ENCODE data around the gene TPD52L2. TPM values are rescaled to one million over a fixed set of nuclear protein-coding genes. Genes with fewer than 3 reads are reported as not detected.

The TPD52L2 gene
- polyA plus RNA-seq, 3 donors: 137 to 167 (median 144) TPM

DNA sequence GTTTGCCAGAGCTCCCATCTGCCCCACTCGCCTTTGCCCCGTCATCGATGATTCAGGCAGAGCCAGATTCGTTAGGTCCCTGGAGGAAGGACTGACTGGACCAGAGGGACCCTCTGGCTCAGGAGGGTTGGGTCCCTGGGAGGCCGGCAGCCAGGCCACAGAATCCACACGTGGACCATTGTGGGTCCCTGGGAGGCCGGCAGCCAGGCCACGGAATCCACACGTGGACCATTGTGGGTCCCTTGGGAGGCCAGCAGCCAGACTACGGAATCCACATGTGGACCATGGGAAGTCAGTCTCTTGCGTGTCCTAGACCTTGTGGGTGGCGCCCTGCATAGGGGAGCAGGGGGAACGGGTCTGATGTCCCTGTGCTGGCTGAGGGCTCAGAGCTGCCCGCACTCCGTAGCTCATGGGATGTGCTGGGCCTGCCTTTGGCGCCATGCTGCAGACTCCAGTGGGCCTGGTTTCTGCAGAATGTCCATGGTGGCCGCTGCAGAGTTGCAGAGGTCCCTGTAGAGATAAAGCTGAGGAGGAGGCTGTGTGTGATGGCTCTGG is 67.6 kb downstream of the TPD52L2 start:
- Mint-ChIP-seq H3K36me3 (peaks cover 70 to 98% of the 10 kb centered on the region in 2 donors), H3K27me3 (ENCODE audit: low read depth in 3 of 3) (peaks cover 0 to 3% (median 0%) of the 10 kb centered on the region in 3 donors), H3K27ac (peak overlapping the region in 3 of 7 donors; percentile 19 to 43 (median 33)), H3K4me3 (no peak overlapping the region), H3K4me1 (peaks cover 9% of the 10 kb centered on the region), H3K9me3 (peaks cover 0 to 3% (median 0%) of the 10 kb centered on the region in 7 donors)
- Histone ChIP-seq H3K4me2 (replicated peaks; ENCODE audit: extremely low read depth, low read length, poor library complexity, severe bottlenecking) (no peak overlapping the region), H3K27ac (ENCODE audit: low read depth in 1 of 2, low read length in 2 of 2) (no peak overlapping the region), H3K9me3 (replicated peaks in 1 of 2; ENCODE audit: control insufficient read depth in 1 of 2, insufficient read depth in 1 of 2, low read length in 2 of 2) (no peaks in the 10 kb centered on the region), H4K20me1 (ENCODE audit: insufficient read depth, low read length) (peaks cover 100% of the 10 kb centered on the region), H3K27me3 (ENCODE audit: control insufficient read depth in 2 of 2, insufficient read depth in 2 of 2, low read length in 2 of 2) (no peaks in the 10 kb centered on the region), H3K4me3 (replicated peaks in 1 of 3; ENCODE audit: low read depth in 2 of 3, low read length in 3 of 3) (no peak overlapping the region), H3K79me2 (ENCODE audit: insufficient read depth, low read length) (peaks cover 98% of the 10 kb centered on the region), H3K36me3 (replicated peaks in 1 of 2; ENCODE audit: control insufficient read depth in 1 of 2, insufficient read depth in 2 of 2, low read length in 2 of 2) (peaks cover 86 to 99% of the 10 kb centered on the region in 2 donors), H3K4me1 (ENCODE audit: control insufficient read depth in 1 of 2, insufficient read depth in 2 of 2, low read length in 2 of 2) (no peaks in the 10 kb centered on the region), H3K9ac (ENCODE audit: insufficient read depth, low read length, poor library complexity, severe bottlenecking) (no peak overlapping the region), H2AFZ (ENCODE audit: insufficient read depth, low read depth, low read length, poor library complexity, severe bottlenecking) (no peak overlapping the region)
- TF ChIP-seq, protein P1, sequence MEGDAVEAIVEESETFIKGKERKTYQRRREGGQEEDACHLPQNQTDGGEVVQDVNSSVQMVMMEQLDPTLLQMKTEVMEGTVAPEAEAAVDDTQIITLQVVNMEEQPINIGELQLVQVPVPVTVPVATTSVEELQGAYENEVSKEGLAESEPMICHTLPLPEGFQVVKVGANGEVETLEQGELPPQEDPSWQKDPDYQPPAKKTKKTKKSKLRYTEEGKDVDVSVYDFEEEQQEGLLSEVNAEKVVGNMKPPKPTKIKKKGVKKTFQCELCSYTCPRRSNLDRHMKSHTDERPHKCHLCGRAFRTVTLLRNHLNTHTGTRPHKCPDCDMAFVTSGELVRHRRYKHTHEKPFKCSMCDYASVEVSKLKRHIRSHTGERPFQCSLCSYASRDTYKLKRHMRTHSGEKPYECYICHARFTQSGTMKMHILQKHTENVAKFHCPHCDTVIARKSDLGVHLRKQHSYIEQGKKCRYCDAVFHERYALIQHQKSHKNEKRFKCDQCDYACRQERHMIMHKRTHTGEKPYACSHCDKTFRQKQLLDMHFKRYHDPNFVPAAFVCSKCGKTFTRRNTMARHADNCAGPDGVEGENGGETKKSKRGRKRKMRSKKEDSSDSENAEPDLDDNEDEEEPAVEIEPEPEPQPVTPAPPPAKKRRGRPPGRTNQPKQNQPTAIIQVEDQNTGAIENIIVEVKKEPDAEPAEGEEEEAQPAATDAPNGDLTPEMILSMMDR (IDR thresholded peaks at IDR 0.05): no peak
- 93% methylated on average over 17 of the region's 17 CpGs for WGBS (ENCODE audit: insufficient coverage)
- no peak for DNase-seq
- intact Hi-C loops (cut with micrococcal nuclease): no loop called here

DNA sequence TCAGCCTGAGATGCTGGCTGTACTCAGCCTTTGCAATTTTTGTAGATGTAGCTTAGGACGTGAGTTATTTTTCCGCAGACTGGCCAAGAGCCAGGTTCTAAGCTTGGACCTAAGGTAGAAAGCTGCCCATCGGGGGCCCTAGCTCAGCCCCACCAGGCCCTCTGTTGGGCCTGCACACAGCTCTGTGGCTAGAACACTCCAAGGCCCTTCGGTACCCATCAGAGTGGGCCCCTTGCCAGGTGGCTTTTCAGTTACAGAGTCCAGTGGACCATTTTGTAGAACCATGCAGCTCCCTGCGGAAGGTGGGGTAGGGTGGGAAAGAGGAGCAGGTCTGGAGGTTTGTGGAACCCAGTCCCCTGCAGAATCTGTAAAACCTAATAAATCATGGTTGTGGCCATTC is 68.6 kb downstream of the TPD52L2 start:
- H3K36me3 Mint-ChIP-seq: peaks cover 65 to 93% of the 10 kb centered on the region in 2 donors
- peaks cover 0 to 3% (median 0%) of the 10 kb centered on the region in 3 donors for H3K27me3 Mint-ChIP-seq (ENCODE audit: low read depth in 3 of 3)
- peaks cover 0 to 6% (median 0%) of the 10 kb centered on the region in 7 donors for H3K9me3 Mint-ChIP-seq
- Histone ChIP-seq H2AFZ (ENCODE audit: insufficient read depth, low read depth, low read length, poor library complexity, severe bottlenecking) (no peak overlapping the region), H4K20me1 (ENCODE audit: insufficient read depth, low read length) (peaks cover 100% of the 10 kb centered on the region), H3K79me2 (ENCODE audit: insufficient read depth, low read length) (peaks cover 98% of the 10 kb centered on the region), H3K27ac (ENCODE audit: low read depth in 1 of 2, low read length in 2 of 2) (no peak overlapping the region), H3K4me1 (ENCODE audit: control insufficient read depth in 1 of 2, insufficient read depth in 2 of 2, low read length in 2 of 2) (peaks cover under 1 to 2% of the 10 kb centered on the region in 2 donors), H3K9ac (ENCODE audit: insufficient read depth, low read length, poor library complexity, severe bottlenecking) (no peak overlapping the region), H3K4me2 (replicated peaks; ENCODE audit: extremely low read depth, low read length, poor library complexity, severe bottlenecking) (no peak overlapping the region), H3K36me3 (replicated peaks in 1 of 2; ENCODE audit: control insufficient read depth in 1 of 2, insufficient read depth in 2 of 2, low read length in 2 of 2) (peaks cover 78 to 96% of the 10 kb centered on the region in 2 donors), H3K9me3 (replicated peaks in 1 of 2; ENCODE audit: control insufficient read depth in 1 of 2, insufficient read depth in 1 of 2, low read length in 2 of 2) (no peaks in the 10 kb centered on the region), H3K27me3 (ENCODE audit: control insufficient read depth in 2 of 2, insufficient read depth in 2 of 2, low read length in 2 of 2) (no peaks in the 10 kb centered on the region), H3K4me3 (replicated peaks in 1 of 3; ENCODE audit: low read depth in 2 of 3, low read length in 3 of 3) (no peak overlapping the region)
- WGBS (ENCODE audit: insufficient coverage): 91% methylated on average over 4 of the region's 5 CpGs
- no peak overlapping the region for H3K4me3 Mint-ChIP-seq
- no peak for DNase-seq
- intact Hi-C loops (cut with micrococcal nuclease): no loop called here
- no peak overlapping the region for H3K27ac Mint-ChIP-seq
- TF ChIP-seq, protein P1 (IDR thresholded peaks at IDR 0.05): no peak
- peaks cover 13% of the 10 kb centered on the region for H3K4me1 Mint-ChIP-seq
